T-helper 2 cell treated with Interferon-gamma antibody and Interleukin-4, amounts not matched to agents 5 μg/mL and 100 μg/mL, for 36 hours (primary cell): ENCODE measurements around the gene PHYHD1.

Source experiments
- DNase-seq: peaks from one replicate; pipeline ENCODE4 v3.0.0; 2021; ENCODE audit warnings: low spot score
- H3K27ac Mint-ChIP-seq: one replicate; pipeline ENCODE4 v1.8.0; 2021; ENCODE audit warnings: mild to moderate bottlenecking, mixed read lengths
- H3K27me3 Mint-ChIP-seq: one replicate; pipeline ENCODE4 v1.8.0; 2021; ENCODE audit warnings: low read depth, mixed read lengths
- H3K36me3 Mint-ChIP-seq: one replicate; pipeline ENCODE4 v1.8.0; 2021; ENCODE audit warnings: low read depth, mixed read lengths
- H3K4me1 Mint-ChIP-seq: one replicate; pipeline ENCODE4 v1.8.0; 2021; ENCODE audit warnings: low read depth, mixed read lengths
- H3K4me3 Mint-ChIP-seq: one replicate; pipeline ENCODE4 v1.8.0; 2022; ENCODE audit warnings: mild to moderate bottlenecking, moderate library complexity, mixed read lengths
- H3K9me3 Mint-ChIP-seq: one replicate; pipeline ENCODE4 v1.8.0; 2021; ENCODE audit warnings: mixed read lengths

Gene PHYHD1

DNA sequence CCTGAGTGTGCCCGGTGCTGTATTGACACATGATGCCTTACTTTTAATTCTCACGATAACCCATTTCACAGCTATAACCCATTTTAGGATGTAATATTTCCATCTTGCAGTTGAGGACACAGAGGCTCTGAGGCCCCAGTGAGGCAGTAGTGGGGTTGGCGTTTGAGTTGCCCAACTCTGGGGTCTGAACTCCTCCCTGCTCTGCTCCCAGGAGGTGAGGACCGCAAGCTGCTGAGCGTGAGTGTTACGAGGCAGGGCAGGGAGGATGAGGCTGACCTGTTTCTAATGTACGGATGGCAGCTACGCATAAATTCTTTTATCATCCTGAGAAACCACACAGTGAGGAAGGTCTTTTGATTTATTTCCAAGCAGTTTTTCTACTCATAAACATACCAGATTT, 27.4 kb upstream of the PHYHD1 start:
- DNase-seq, result no peak
- H3K4me3 Mint-ChIP-seq, result peak overlapping the region; percentile 30
- H3K4me1 Mint-ChIP-seq, result peaks cover 29% of the 10 kb centered on the region
- H3K27ac Mint-ChIP-seq, result peak overlapping the region; percentile 79
- H3K36me3 Mint-ChIP-seq, result peaks cover 59% of the 10 kb centered on the region
- no peaks in the 10 kb centered on the region for H3K27me3 Mint-ChIP-seq
- H3K9me3 Mint-ChIP-seq, result no peaks in the 10 kb centered on the region

DNA sequence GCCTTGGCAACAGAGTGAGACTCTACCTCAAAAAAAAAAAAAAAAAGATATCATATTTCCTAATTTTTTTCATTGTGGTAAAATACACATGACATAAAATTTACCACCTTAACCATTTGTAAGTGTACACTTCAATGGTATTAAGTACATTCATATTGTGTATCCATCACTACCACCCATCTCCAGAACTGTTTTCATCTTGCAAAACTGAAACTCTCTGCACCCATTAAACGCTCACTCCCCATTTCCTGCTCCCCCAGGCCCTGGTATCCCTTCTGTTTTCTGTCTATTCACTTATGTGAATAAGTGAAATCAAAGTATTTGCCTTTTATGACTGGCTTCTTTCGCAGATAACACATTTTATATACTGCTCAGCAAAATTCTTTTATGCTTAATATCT, 26.0 kb upstream of the PHYHD1 start:
- H3K4me3 Mint-ChIP-seq, result peak overlapping the region; percentile 56
- H3K9me3 Mint-ChIP-seq, result no peaks in the 10 kb centered on the region
- H3K36me3 Mint-ChIP-seq, result peaks cover 60% of the 10 kb centered on the region
- H3K4me1 Mint-ChIP-seq, result peaks cover 36% of the 10 kb centered on the region
- no peak for DNase-seq
- peak overlapping the region; percentile 80 for H3K27ac Mint-ChIP-seq
- no peaks in the 10 kb centered on the region for H3K27me3 Mint-ChIP-seq

DNA sequence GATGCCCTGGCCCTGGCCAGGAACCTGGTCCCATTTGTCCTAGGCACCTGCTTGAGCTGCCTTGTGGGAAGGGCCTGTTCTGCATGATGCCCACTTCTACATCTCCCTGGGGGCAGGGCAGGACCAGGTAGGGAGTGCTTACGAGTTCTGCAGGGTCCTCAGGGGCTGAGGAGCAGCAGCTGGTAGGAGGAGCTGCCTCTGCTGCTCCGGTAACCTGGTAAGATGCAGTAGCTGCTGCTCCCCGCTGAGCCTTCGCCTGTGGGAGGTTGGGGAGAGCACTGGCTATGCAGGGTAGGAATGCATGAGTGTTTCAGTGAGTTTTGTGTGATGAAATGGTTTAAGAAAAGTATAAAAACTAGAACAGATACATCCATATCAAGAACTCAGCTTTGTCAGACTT, 25.2 kb upstream of the PHYHD1 start:
- no peak for DNase-seq
- H3K4me1 Mint-ChIP-seq, result peaks cover 43% of the 10 kb centered on the region
- H3K27ac Mint-ChIP-seq, result peak overlapping the region; percentile 52
- H3K36me3 Mint-ChIP-seq, result peaks cover 60% of the 10 kb centered on the region
- H3K27me3 Mint-ChIP-seq, result no peaks in the 10 kb centered on the region
- no peak overlapping the region for H3K4me3 Mint-ChIP-seq
- H3K9me3 Mint-ChIP-seq, result no peaks in the 10 kb centered on the region

DNA sequence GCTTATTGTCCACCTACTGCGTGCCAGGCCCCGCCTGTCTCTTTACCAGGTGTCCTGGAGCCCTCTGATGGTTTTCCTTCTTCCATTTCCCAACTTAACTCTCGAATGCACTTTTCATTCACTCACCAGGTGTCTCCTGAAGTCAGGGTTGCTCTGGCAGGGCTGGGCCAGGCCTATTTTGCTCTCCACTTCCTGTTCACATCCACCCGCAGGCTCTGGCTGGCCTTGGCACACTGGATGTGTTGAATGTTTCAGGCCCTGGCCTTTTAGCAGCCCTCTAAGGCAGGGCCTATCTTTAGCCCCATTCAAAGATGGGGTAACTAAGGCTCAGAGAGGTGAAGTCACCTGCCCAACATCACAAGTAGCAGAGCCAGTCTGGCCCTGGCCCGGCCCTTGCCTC, 22.4 kb upstream of the PHYHD1 start:
- DNase-seq, result no peak
- H3K4me1 Mint-ChIP-seq, result peaks cover 57% of the 10 kb centered on the region
- no peaks in the 10 kb centered on the region for H3K27me3 Mint-ChIP-seq
- H3K9me3 Mint-ChIP-seq, result no peaks in the 10 kb centered on the region
- H3K4me3 Mint-ChIP-seq, result peak overlapping the region; percentile 71
- peaks cover 59% of the 10 kb centered on the region for H3K36me3 Mint-ChIP-seq
- peak overlapping the region; percentile 93 for H3K27ac Mint-ChIP-seq

DNA sequence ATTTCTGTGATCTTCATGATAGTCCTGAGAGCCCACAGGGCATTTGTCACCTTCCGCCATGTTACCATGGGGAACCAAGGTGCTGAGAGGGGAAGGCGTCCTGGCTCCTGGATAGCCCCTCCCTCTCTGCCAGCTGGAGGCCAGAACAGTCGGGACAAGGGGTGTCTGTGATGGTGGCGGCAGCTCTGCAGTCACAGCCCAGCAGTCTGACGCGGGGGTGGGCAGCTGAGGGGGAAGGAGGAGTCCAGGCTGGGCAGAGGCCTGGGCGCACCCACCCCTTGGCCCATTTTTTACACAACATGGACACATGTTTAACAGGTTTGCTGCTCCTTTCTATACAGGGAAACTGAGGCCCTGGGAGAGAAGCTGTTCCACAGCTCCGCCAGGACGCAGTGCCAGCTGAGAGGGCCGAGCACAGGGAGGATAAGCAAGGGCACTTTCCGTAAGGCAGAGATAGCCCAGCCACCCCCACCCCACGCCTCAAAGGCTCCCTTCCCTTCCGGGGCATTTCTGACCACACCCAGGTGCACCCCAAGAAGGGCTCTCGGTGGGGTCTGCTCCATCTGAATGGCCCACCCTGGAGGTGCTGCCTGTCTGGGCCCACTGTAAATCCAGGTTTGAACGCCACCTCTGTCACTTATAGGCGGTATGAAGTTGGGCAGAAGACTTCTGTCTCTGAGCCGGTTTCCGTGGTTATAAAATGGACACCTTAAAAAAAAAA, 21.8 kb upstream of the PHYHD1 start:
- Mint-ChIP-seq H3K36me3 (peaks cover 59% of the 10 kb centered on the region), H3K9me3 (no peaks in the 10 kb centered on the region), H3K27me3 (no peaks in the 10 kb centered on the region), H3K4me1 (peaks cover 60% of the 10 kb centered on the region), H3K27ac (peak overlapping the region; percentile 93), H3K4me3 (peak overlapping the region; percentile 80)
- DNase-seq, result no peak

DNA sequence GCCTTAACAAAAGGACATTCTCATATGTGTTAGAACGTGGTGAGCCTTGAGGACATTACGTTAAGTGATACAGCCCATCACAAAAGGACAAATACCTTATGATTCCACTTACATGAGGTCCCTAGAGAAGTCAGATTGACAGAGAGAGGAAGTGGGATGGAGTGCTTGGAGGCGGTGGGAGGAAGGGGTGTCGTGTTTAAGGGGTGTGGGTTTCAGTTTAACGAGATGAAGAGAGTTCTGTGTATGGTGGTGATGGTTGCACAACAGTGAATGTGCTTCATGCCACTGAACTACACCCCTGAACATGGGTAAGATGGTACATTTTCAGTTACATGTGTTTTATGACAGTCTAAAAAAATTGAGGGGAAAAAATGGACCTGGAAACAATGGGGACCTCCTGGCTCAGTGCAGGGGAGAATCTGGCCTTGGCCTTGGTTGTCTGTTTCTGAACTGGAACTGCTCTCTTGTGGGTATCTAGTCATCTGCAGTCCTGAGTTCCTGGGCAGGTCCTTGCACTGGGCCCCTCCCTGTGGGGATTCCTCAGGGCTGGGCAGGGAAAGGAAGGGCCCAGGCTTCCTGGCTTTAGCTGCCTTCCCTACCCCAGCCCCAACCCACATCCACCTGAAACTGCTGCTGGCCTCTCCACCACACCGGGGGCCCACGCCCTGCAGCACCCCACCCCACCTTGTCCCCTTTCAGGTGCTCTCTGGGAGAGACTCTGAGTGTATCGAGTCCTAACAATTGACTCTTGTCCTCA, 21.0 kb upstream of the PHYHD1 start:
- peak; percentile 43 for DNase-seq

DNA sequence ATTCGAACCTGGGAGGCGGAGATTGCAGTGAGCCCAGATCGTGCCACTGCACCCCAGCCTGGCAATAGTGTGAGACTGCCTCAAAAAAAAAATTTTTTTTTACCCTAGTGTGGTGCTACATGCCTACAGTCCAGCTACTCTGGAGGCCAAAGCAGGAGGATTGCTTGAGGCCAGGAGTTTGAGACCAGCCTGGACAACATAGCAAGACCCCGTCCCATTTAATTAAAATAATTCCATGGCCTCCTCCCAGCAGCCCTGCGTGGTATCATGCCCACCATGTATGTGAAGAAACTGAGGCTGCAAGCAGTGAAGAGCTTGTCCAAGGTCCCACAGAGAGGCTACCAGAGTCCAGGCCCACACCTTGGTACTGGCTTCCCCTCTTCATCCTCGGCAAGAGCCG, 19.4 kb upstream of the PHYHD1 start:
- H3K4me1 Mint-ChIP-seq, result peaks cover 56% of the 10 kb centered on the region
- DNase-seq, result no peak
- H3K4me3 Mint-ChIP-seq, result no peak overlapping the region
- no peaks in the 10 kb centered on the region for H3K9me3 Mint-ChIP-seq
- peaks cover 42% of the 10 kb centered on the region for H3K36me3 Mint-ChIP-seq
- H3K27me3 Mint-ChIP-seq, result no peaks in the 10 kb centered on the region
- peak overlapping the region; percentile 93 for H3K27ac Mint-ChIP-seq

More for the DNA sequence above, 21.0 kb upstream of the PHYHD1 start:
- H3K4me3 Mint-ChIP-seq, result peak overlapping the region; percentile 80
- peaks cover 61% of the 10 kb centered on the region for H3K4me1 Mint-ChIP-seq
- H3K9me3 Mint-ChIP-seq, result no peaks in the 10 kb centered on the region
- H3K27me3 Mint-ChIP-seq, result no peaks in the 10 kb centered on the region
- peak overlapping the region; percentile 93 for H3K27ac Mint-ChIP-seq
- H3K36me3 Mint-ChIP-seq, result peaks cover 55% of the 10 kb centered on the region

DNA sequence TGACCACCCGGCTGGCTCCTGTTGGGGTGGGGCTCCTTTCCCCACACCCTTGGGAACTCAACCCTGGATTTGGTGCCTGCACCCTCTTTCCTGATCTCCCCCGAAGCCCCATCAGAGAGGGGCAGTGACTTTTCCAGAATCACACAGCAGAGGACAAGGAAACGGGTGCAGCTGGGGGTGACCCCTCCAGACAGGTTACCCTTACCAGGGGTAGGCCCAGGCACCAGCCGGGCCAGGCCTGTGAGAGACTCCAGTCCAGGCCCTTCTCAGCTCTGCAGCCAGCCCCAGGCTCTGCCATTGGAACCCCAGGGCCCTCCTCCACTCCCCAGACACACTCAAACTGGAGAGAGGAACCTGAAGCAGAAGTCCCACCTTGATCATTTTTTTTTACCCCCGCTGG, 19.0 kb upstream of the PHYHD1 start:
- H3K27me3 Mint-ChIP-seq, result no peaks in the 10 kb centered on the region
- peaks cover 58% of the 10 kb centered on the region for H3K4me1 Mint-ChIP-seq
- peaks cover 41% of the 10 kb centered on the region for H3K36me3 Mint-ChIP-seq
- peak overlapping the region; percentile 91 for H3K27ac Mint-ChIP-seq
- H3K4me3 Mint-ChIP-seq, result peak overlapping the region; percentile 74
- no peak for DNase-seq
- H3K9me3 Mint-ChIP-seq, result no peaks in the 10 kb centered on the region

DNA sequence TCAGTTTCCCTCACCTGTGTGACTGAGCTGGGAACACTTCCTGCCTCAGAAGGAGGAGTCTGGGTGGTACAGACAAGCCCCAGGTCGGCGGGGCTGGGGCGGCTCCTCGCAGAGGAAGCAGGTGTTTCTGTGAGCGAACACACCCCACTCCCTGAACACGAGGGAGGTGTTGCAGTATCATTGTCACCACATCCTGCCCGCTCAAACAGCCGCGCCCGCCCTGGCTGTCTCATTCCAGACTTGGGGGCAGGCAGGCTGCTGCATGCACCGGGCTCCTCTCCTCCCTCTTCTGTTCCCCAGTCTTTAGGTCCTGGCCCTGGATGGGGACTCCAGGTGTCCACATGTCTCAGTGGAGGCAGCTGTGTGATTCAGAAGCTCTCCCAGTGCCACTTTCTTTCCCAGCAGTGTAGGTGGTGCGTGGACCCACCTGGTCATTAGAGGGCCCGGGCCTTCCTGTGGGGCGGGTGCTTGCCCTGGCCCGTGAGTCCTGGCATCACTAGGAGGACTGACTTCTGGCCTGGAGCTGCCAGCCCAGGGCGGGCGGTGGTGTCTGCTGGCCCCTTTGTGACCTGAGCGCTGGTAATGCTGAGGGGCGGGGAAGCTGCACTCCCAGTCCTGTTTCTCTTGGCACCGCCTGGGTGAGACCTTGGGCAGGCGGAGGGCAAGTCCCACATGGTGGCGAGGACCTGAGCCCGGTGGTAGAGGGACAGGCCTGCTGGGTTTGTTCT, 18.3 kb upstream of the PHYHD1 start:
- Mint-ChIP-seq H3K4me3 (peak overlapping the region; percentile 74), H3K4me1 (peaks cover 56% of the 10 kb centered on the region), H3K36me3 (peaks cover 41% of the 10 kb centered on the region), H3K27ac (peak overlapping the region; percentile 91), H3K9me3 (no peaks in the 10 kb centered on the region), H3K27me3 (no peaks in the 10 kb centered on the region)
- DNase-seq, result peak; percentile 77

DNA sequence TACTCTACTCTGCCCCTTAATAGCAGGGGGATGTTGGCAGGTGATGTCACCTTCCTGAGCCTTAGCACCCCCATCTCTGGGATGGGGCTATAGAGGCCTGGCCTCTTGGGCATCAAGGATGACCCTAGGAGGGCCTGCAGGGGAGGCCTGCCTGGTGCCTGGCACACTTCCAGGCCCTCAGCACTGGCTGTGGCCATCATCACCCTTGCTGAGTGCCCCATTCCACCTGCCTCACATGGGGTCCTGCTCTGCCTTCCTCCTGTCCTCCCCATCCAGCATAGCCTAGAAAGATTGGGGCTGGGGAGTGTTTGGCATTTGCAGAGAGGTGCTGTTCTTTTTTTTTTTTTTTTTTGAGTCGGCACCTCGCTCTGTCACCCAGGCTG, 17.7 kb upstream of the PHYHD1 start:
- no peaks in the 10 kb centered on the region for H3K27me3 Mint-ChIP-seq
- peak overlapping the region; percentile 74 for H3K4me3 Mint-ChIP-seq
- peak overlapping the region; percentile 91 for H3K27ac Mint-ChIP-seq
- no peaks in the 10 kb centered on the region for H3K9me3 Mint-ChIP-seq
- peaks cover 51% of the 10 kb centered on the region for H3K4me1 Mint-ChIP-seq
- DNase-seq, result no peak
- H3K36me3 Mint-ChIP-seq, result peaks cover 42% of the 10 kb centered on the region

DNA sequence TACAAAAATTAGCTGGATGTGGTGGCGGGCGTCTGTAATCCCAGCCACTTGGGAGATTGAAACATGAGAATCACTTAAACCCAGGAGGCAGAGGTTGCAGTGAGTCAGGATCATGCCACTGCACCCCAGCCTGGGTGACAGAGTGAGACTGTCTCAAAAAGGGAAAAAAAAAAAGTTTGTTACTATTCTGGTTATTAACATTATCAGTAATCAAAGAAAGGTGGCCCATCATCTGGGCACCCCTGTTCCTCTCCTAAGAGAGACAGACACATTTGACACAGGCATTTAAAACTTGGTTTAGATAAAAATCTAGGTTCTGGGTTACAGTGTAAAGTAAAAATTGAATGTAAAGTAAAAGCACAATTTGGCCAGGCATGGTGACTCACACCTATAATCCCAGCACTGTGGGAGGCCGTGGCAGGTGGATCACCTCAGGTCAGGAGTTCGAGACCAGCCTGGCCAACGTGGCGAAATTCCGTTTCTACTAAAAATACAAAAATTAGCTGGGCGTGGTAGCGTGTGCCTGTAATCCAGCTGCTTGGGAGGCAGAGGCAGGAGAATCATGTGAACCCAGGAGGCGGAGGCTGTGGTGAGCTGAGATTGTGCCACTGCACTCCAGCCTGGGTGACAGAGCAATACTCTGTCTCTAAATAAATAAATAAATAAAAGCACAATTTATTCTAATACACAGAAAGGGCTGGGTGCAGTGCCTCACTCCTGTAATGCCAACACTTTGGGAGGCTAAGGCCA, 16.7 kb upstream of the PHYHD1 start:
- Mint-ChIP-seq H3K4me3 (peak overlapping the region; percentile 74), H3K9me3 (no peaks in the 10 kb centered on the region), H3K27ac (peak overlapping the region; percentile 91), H3K36me3 (peaks cover 42% of the 10 kb centered on the region), H3K4me1 (peaks cover 45% of the 10 kb centered on the region), H3K27me3 (no peaks in the 10 kb centered on the region)
- peak; percentile 37 for DNase-seq

DNA sequence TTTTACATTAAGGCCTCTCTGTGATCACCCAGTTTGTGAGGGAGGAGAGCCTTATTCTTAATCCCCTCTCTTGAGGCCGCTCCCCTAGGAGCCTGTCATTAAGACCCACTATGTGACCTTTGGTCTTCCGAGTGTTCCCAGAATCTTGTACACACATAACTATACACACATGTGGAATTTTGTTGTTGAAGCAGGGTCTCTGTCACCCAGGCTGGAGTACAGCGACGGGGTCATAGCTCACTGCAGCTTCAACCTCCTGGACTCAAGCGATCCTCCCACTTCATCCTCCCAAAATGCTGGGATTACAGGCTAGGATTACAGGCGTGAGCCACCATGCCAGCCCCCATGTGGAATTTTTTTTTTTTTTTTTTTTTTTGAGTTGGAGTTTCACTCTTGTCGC, 14.8 kb upstream of the PHYHD1 start:
- no peak for DNase-seq
- H3K4me1 Mint-ChIP-seq, result peaks cover 33% of the 10 kb centered on the region
- H3K27me3 Mint-ChIP-seq, result no peaks in the 10 kb centered on the region
- no peak overlapping the region for H3K27ac Mint-ChIP-seq
- H3K36me3 Mint-ChIP-seq, result peaks cover 46% of the 10 kb centered on the region
- H3K4me3 Mint-ChIP-seq, result no peak overlapping the region
- H3K9me3 Mint-ChIP-seq, result no peaks in the 10 kb centered on the region

DNA sequence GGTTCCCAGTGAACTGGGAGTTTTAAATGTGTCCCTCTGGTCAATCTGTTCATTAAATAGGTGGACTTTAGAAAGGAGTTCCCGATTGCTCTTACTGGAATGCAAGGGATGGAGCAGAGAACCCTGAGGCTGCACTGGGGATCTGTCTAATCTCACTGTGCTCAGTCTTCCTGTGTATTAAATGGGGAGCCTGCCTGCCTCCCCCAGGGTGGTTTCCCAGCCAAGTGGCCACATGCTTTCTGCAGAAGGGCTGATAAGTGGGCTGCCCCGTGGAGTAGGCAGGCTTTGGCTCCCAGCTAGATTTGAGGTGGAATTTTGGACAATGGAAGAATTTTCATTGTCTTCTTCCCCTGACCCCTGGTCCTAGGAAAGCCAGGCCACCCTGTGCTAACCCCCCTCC, 14.0 kb upstream of the PHYHD1 start:
- Mint-ChIP-seq H3K9me3 (no peaks in the 10 kb centered on the region), H3K36me3 (peaks cover 46% of the 10 kb centered on the region), H3K27ac (peak overlapping the region; percentile 70), H3K4me3 (no peak overlapping the region), H3K27me3 (no peaks in the 10 kb centered on the region), H3K4me1 (peaks cover 32% of the 10 kb centered on the region)
- no peak for DNase-seq
